22Rv1 (cell line): Measurements from ENCODE around the gene C14orf180.

ENCODE experiments used
- CTCF ChIP-seq: fragments of 450-650 bp; IDR thresholded peaks from 2 replicates; pipeline ENCODE4 v1.5.1; 2017; ENCODE audit warnings: mild to moderate bottlenecking
- ZFX ChIP-seq: fragments of 450-650 bp; IDR thresholded peaks from 2 replicates; pipeline ENCODE4 v1.6.1; 2017; ENCODE audit warnings: antibody characterized with exemption, borderline replicate concordance

- TF ChIP-seq CTCF (no peak), ZFX (no peak)
These were observed 3.1 kb downstream of the C14orf180 start for GRCh38 chr14:104582662-104583061.
